ENCODE measurements around the gene TBX15.

Gene TBX15

GRCh38 chr1:118949315-118949714 lies 38.8 kb downstream of the TBX15 start:
- Histone ChIP-seq H3K9me3 (no peaks in the 10 kb centered on the region), H3K36me3 (replicated peaks) (no peaks in the 10 kb centered on the region), H3K4me1 (no peaks in the 10 kb centered on the region), H3K27me3 (ENCODE audit: low read depth) (no peaks in the 10 kb centered on the region), H3K4me3 (no peak overlapping the region)
- in situ Hi-C loops (cut with MboI; ENCODE audit: low sequenced_read_pairs) = no loop called here
- DNase-seq (ENCODE audit: low spot score in 2 of 2) = no peak

GRCh38 chr1:118948846-118949245 lies 39.3 kb downstream of the TBX15 start:
- DNase-seq (ENCODE audit: low spot score in 2 of 2) = no peak
- Histone ChIP-seq H3K4me1 (no peaks in the 10 kb centered on the region), H3K4me3 (no peak overlapping the region), H3K9me3 (no peaks in the 10 kb centered on the region), H3K27me3 (ENCODE audit: low read depth) (no peaks in the 10 kb centered on the region), H3K36me3 (replicated peaks) (no peaks in the 10 kb centered on the region)
- in situ Hi-C loops (cut with MboI; ENCODE audit: low sequenced_read_pairs) = no loop called here

- in situ Hi-C loops (cut with MboI; ENCODE audit: low sequenced_read_pairs) = no loop called here
- DNase-seq (ENCODE audit: low spot score in 2 of 2) = no peak
- Histone ChIP-seq H3K27me3 (ENCODE audit: low read depth) (no peaks in the 10 kb centered on the region), H3K36me3 (replicated peaks) (no peaks in the 10 kb centered on the region), H3K9me3 (no peaks in the 10 kb centered on the region), H3K4me1 (no peaks in the 10 kb centered on the region), H3K4me3 (no peak overlapping the region)
Observed at GRCh38 chr1:118948351-118948750, 39.8 kb downstream of the TBX15 start.

GRCh38 chr1:118947790-118948189 lies 40.4 kb downstream of the TBX15 start:
- DNase-seq (ENCODE audit: low spot score in 2 of 2) = no peak

GRCh38 chr1:118947003-118947765 lies 41.0 kb downstream of the TBX15 start:
- no peak for DNase-seq (ENCODE audit: low spot score in 2 of 2)
- no peaks in the 10 kb centered on the region for H3K27me3 ChIP-seq (ENCODE audit: low read depth)
- H3K4me3 ChIP-seq = no peak overlapping the region
- no peaks in the 10 kb centered on the region for H3K36me3 ChIP-seq (replicated peaks)
- in situ Hi-C loops (cut with MboI; ENCODE audit: low sequenced_read_pairs) = no loop called here
- H3K9me3 ChIP-seq = no peaks in the 10 kb centered on the region
- no peaks in the 10 kb centered on the region for H3K4me1 ChIP-seq

More at GRCh38 chr1:118947790-118948189, 40.4 kb downstream of the TBX15 start:
- Histone ChIP-seq H3K9me3 (no peaks in the 10 kb centered on the region), H3K4me3 (no peak overlapping the region), H3K4me1 (no peaks in the 10 kb centered on the region), H3K36me3 (replicated peaks) (no peaks in the 10 kb centered on the region), H3K27me3 (ENCODE audit: low read depth) (no peaks in the 10 kb centered on the region)
- in situ Hi-C loops (cut with MboI; ENCODE audit: low sequenced_read_pairs) = no loop called here

- H3K36me3 ChIP-seq (replicated peaks) = no peaks in the 10 kb centered on the region
- H3K4me1 ChIP-seq = no peaks in the 10 kb centered on the region
- H3K27me3 ChIP-seq (ENCODE audit: low read depth) = no peaks in the 10 kb centered on the region
- in situ Hi-C loops (cut with MboI; ENCODE audit: low sequenced_read_pairs) = no loop called here
- no peaks in the 10 kb centered on the region for H3K9me3 ChIP-seq
- DNase-seq (ENCODE audit: low spot score in 2 of 2) = peak in 1 of 2 experiments; percentile 29
- H3K4me3 ChIP-seq = no peak overlapping the region
Observed at GRCh38 chr1:118945489-118945888, 42.7 kb downstream of the TBX15 start.

GRCh38 chr1:118944546-118944945 lies 43.6 kb downstream of the TBX15 start:
- no peaks in the 10 kb centered on the region for H3K9me3 ChIP-seq
- no peaks in the 10 kb centered on the region for H3K4me1 ChIP-seq
- no peak for DNase-seq (ENCODE audit: low spot score in 2 of 2)
- H3K36me3 ChIP-seq (replicated peaks) = no peaks in the 10 kb centered on the region
- no peak overlapping the region for H3K4me3 ChIP-seq
- 0 out of 2 replicates have a peak, but pooled peaks cover 2% of the 10 kb centered on the region for H3K27me3 ChIP-seq (ENCODE audit: low read depth)
- in situ Hi-C loops (cut with MboI; ENCODE audit: low sequenced_read_pairs) = no loop called here

GRCh38 chr1:118944133-118944532 lies 44.0 kb downstream of the TBX15 start:
- Histone ChIP-seq H3K4me3 (no peak overlapping the region), H3K9me3 (no peaks in the 10 kb centered on the region), H3K27me3 (ENCODE audit: low read depth) (0 out of 2 replicates have a peak, but pooled peaks cover 2% of the 10 kb centered on the region), H3K4me1 (no peaks in the 10 kb centered on the region), H3K36me3 (replicated peaks) (no peaks in the 10 kb centered on the region)
- DNase-seq (ENCODE audit: low spot score in 2 of 2) = no peak
- in situ Hi-C loops (cut with MboI; ENCODE audit: low sequenced_read_pairs) = no loop called here

- Histone ChIP-seq H3K9me3 (no peaks in the 10 kb centered on the region), H3K27me3 (ENCODE audit: low read depth) (0 out of 2 replicates have a peak, but pooled peaks cover 2% of the 10 kb centered on the region), H3K4me1 (no peaks in the 10 kb centered on the region), H3K4me3 (no peak overlapping the region), H3K36me3 (replicated peaks) (no peaks in the 10 kb centered on the region)
- in situ Hi-C loops (cut with MboI; ENCODE audit: low sequenced_read_pairs) = no loop called here
- DNase-seq (ENCODE audit: low spot score in 2 of 2) = no peak
Observed at GRCh38 chr1:118940957-118941356, 47.2 kb downstream of the TBX15 start.

- Histone ChIP-seq H3K27me3 (ENCODE audit: low read depth) (0 out of 2 replicates have a peak, but pooled peaks cover 2% of the 10 kb centered on the region), H3K4me3 (no peak overlapping the region), H3K36me3 (replicated peaks) (no peaks in the 10 kb centered on the region), H3K9me3 (no peaks in the 10 kb centered on the region), H3K4me1 (no peaks in the 10 kb centered on the region)
- in situ Hi-C loops (cut with MboI; ENCODE audit: low sequenced_read_pairs) = no loop called here
- DNase-seq (ENCODE audit: low spot score in 2 of 2) = no peak
Observed at GRCh38 chr1:118937413-118938072, 50.6 kb downstream of the TBX15 start.

- no peaks in the 10 kb centered on the region for H3K9me3 ChIP-seq
- no peaks in the 10 kb centered on the region for H3K4me1 ChIP-seq
- no peak for DNase-seq (ENCODE audit: low spot score in 2 of 2)
- in situ Hi-C loops (cut with MboI; ENCODE audit: low sequenced_read_pairs) = no loop called here
- H3K4me3 ChIP-seq = no peak overlapping the region
- no peaks in the 10 kb centered on the region for H3K36me3 ChIP-seq (replicated peaks)
- no peaks in the 10 kb centered on the region for H3K27me3 ChIP-seq (ENCODE audit: low read depth)
Observed at GRCh38 chr1:118934706-118935105, 53.4 kb downstream of the TBX15 start.

- in situ Hi-C loops (cut with MboI; ENCODE audit: low sequenced_read_pairs) = no loop called here
- no peak overlapping the region for H3K4me3 ChIP-seq
Observed at GRCh38 chr1:118933051-118933781, 54.9 kb downstream of the TBX15 start.

GRCh38 chr1:118931876-118932275 lies 56.3 kb downstream of the TBX15 start:
- Histone ChIP-seq H3K4me3 (no peak overlapping the region), H3K4me1 (no peaks in the 10 kb centered on the region), H3K36me3 (replicated peaks) (no peaks in the 10 kb centered on the region), H3K9me3 (no peaks in the 10 kb centered on the region), H3K27me3 (ENCODE audit: low read depth) (no peaks in the 10 kb centered on the region)
- in situ Hi-C loops (cut with MboI; ENCODE audit: low sequenced_read_pairs) = no loop called here
- no peak for DNase-seq (ENCODE audit: low spot score in 2 of 2)

More at GRCh38 chr1:118933051-118933781, 54.9 kb downstream of the TBX15 start:
- DNase-seq (ENCODE audit: low spot score in 2 of 2) = no peak
- H3K27me3 ChIP-seq (ENCODE audit: low read depth) = no peaks in the 10 kb centered on the region
- no peaks in the 10 kb centered on the region for H3K9me3 ChIP-seq
- no peaks in the 10 kb centered on the region for H3K4me1 ChIP-seq
- no peaks in the 10 kb centered on the region for H3K36me3 ChIP-seq (replicated peaks)

Measured in HAP-1 (cell line).